Mesenteric fat pad (tissue), 1 donor: ENCODE results near the gene DNAJA2. TPM values are rescaled to one million over a fixed set of nuclear protein-coding genes. Genes with fewer than 3 reads are reported as not detected.
"Not testable (repeated sequence)": the region's sequence is repeated elsewhere in the genome, so short reads cannot be mapped to it uniquely, and the experiment has no call there.

Source experiments
- DNase-seq: peaks from one replicate; pipeline ENCODE4 v3.0.0-alpha.2; 2020; ENCODE audit warnings: low spot score
- long read RNA-seq: library from polyadenylated mRNA; unstranded; transcript quantifications from one replicate; pipeline ENCODE4 v2.0.0, GENCODE V29; 2020
- total RNA-seq: library from RNA; stranded (reverse); fragmentation: NEBNext Ultra II Directional; extraction: Animal tissue kit (Norgen Biotek cat#: 25700); gene quantifications from one replicate; pipeline ENCODE4 v1.2.1, GENCODE V29; 2021
- donor health status: DM: yes; HTN: yes; CAD: no.

The DNAJA2 gene
- 54.9 TPM for total RNA-seq
- long read RNA-seq, transcript DNAJA2-201 (9 exons, 3,122 nt), result major isoform, 330 of 369 reads
- long read RNA-seq, partial matches to known transcripts, result 16 of 369 reads
- long read RNA-seq, other reads (novel, unspliced or antisense), result 23 of 369 reads

GRCh38 chr16:46973207-46973995, at the start of gene DNAJA2:
Gene DNAJA2, minus strand, starts transcription at chr16:46973674. Its CDS starts 102 bp downstream, at chr16:46973572.
- DNase-seq, result peak; percentile 98

GRCh38 chr16:47019568-47019967, 46.1 kb upstream of the DNAJA2 start:
- no peak for DNase-seq

- no peak for DNase-seq
Observed at GRCh38 chr16:47018223-47018891, 44.9 kb upstream of the DNAJA2 start.

GRCh38 chr16:47017636-47018035, 44.2 kb upstream of the DNAJA2 start:
- DNase-seq, result no peak

GRCh38 chr16:47016700-47017133, 43.2 kb upstream of the DNAJA2 start:
- DNase-seq, result no peak

GRCh38 chr16:47013910-47014309, 40.4 kb upstream of the DNAJA2 start:
- no peak for DNase-seq

- DNase-seq, result no peak
Observed at GRCh38 chr16:47013172-47013571, 39.7 kb upstream of the DNAJA2 start.

GRCh38 chr16:47010812-47011211, 37.3 kb upstream of the DNAJA2 start:
- DNase-seq, result not testable (repeated sequence)

GRCh38 chr16:47008612-47009011, 35.1 kb upstream of the DNAJA2 start:
- DNase-seq, result no peak

- no peak for DNase-seq
Observed at GRCh38 chr16:47008174-47008573, 34.7 kb upstream of the DNAJA2 start.

GRCh38 chr16:47004652-47005051, 31.2 kb upstream of the DNAJA2 start:
- no peak for DNase-seq

GRCh38 chr16:47000066-47000465, 26.6 kb upstream of the DNAJA2 start:
- DNase-seq, result not testable (repeated sequence)

GRCh38 chr16:46997844-46998243, 24.4 kb upstream of the DNAJA2 start:
- DNase-seq, result no peak

GRCh38 chr16:46996952-46997458, 23.5 kb upstream of the DNAJA2 start:
- DNase-seq, result no peak

- DNase-seq, result no peak
Observed at GRCh38 chr16:46996391-46996790, 22.9 kb upstream of the DNAJA2 start.

GRCh38 chr16:46991729-46992704, 18.5 kb upstream of the DNAJA2 start:
- no peak for DNase-seq

GRCh38 chr16:46986896-46987295, 13.4 kb upstream of the DNAJA2 start:
- no peak for DNase-seq

- no peak for DNase-seq
Observed at GRCh38 chr16:46986438-46986837, 13.0 kb upstream of the DNAJA2 start.

- no peak for DNase-seq
Observed at GRCh38 chr16:46982335-46982734, 8.9 kb upstream of the DNAJA2 start.

- DNase-seq, result no peak
Observed at GRCh38 chr16:46980926-46981325, 7.5 kb upstream of the DNAJA2 start.

- no peak for DNase-seq
Observed at GRCh38 chr16:46976550-46976949, 3.1 kb upstream of the DNAJA2 start.
